HFF-Myc (cell line): ENCODE data around the gene ZNF385D.

Experiments used
- DNase-seq: peaks from one replicate; pipeline ENCODE4 v3.0.0-alpha.2; 2011; ENCODE audit warnings: low read depth; ENCODE audit errors: extremely low read depth
- H3K4me3 ChIP-seq: replicated peaks from 2 replicates; pipeline ENCODE4 v1.5.1; 2011; ENCODE audit warnings: low read depth, mild to moderate bottlenecking, control low read depth, low read length
- CTCF ChIP-seq: IDR thresholded peaks from 2 replicates; pipeline ENCODE4 v1.5.1; 2012; ENCODE audit warnings: mild to moderate bottlenecking, low read depth, low read length, control low read depth; ENCODE audit errors: missing control alignments

Gene ZNF385D

GRCh38 chr3:21779909-21780308, 28.9 kb upstream of the ZNF385D start:
- H3K4me3 ChIP-seq: no peak overlapping the region
- no peak for TF ChIP-seq CTCF
- DNase-seq: no peak

DNA sequence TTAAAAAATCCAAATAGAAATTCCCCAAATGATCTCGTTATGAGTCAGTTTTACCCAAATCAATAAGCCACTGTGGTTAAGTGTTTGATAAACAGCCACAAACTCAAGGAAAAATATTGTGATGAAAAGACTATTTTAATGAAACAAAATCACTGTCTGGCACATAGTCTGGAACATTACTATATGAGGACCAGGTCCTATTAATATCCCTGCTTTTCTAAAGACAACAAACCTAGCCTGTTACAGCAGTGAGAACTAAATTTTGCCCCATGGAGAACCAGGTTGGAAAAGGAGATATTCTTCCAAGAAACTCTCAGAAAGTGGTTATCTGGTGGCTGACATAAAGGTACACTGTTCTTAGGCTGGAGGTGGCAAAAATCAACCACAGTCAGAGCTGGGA, 27.7 kb upstream of the ZNF385D start:
- DNase-seq: no peak
- H3K4me3 ChIP-seq: no peak overlapping the region
- TF ChIP-seq CTCF: no peak

GRCh38 chr3:21777821-21778220, 26.8 kb upstream of the ZNF385D start:
- no peak for DNase-seq
- TF ChIP-seq CTCF: no peak
- no peak overlapping the region for H3K4me3 ChIP-seq

DNA sequence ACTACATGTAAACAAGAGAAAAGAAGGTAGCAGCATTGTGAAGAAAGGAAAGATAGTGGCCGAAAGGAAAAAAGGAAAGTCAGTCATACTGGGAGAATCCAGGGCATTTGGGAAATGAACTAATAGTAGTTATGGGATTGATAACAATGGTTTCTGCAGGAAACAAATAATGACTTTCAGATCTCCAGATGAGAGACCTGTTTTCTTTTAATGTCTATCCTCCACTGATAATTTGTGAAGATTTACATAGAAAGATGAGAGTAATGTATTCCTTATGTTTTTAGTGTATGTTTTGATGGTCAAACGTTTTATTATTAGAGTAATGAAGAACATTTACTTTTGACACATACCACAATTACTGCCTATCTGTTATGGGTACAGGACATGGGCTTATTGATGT, 15.0 kb upstream of the ZNF385D start:
- DNase-seq: no peak
- TF ChIP-seq CTCF: no peak
- H3K4me3 ChIP-seq: no peak overlapping the region

- TF ChIP-seq CTCF: no peak
- H3K4me3 ChIP-seq: no peak overlapping the region
- no peak for DNase-seq
Measured at GRCh38 chr3:21755896-21756295, 4.9 kb upstream of the ZNF385D start.

DNA sequence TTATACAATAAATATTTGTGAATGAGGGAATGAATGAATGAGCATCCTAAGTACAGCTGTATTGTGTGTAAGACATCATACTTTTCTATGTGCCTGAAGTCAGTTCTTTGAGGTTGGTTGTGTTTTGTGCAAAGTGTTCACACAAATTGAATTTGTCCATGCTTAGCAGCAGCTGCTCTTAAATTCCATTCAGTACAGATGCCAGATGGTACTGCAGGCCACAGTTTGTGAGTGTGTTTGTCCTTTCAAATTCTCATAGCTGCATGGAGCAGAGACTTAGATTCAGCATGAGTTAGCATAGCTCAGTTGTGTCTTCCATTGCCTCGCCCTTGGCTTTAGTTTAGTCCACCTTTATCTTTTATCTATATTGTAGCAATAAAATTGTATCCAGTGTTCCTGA, 3.8 kb upstream of the ZNF385D start:
- H3K4me3 ChIP-seq: no peak overlapping the region
- TF ChIP-seq CTCF: no peak
- no peak for DNase-seq

GRCh38 chr3:21752749-21753347, 1.8 kb upstream of the ZNF385D start:
- TF ChIP-seq CTCF: peak; percentile 60
- peak; percentile 33 for DNase-seq
- H3K4me3 ChIP-seq: no peak overlapping the region
